ENCODE data around the gene NDUFA8.

Gene NDUFA8

GRCh38 chr9:122133984-122134535, 25.5 kb downstream of the NDUFA8 start:
- Histone ChIP-seq H3K9ac (no peak overlapping the region), H3K4me3 (IDR thresholded peaks at IDR 0.05; ENCODE audit: insufficient read depth, low read depth, low read length) (no peak overlapping the region), H3K27me3 (ENCODE audit: insufficient read depth, low read depth) (no peaks in the 10 kb centered on the region), H3K4me2 (no peak overlapping the region), H3K79me2 (ENCODE audit: insufficient read depth, low read depth) (no peaks in the 10 kb centered on the region), H3K4me1 (ENCODE audit: low read depth, poor library complexity, severe bottlenecking) (no peaks in the 10 kb centered on the region), H4K20me1 (ENCODE audit: insufficient read depth) (no peaks in the 10 kb centered on the region), H3K36me3 (ENCODE audit: insufficient read depth) (no peaks in the 10 kb centered on the region), H3K27ac (no peak overlapping the region), H2AFZ (ENCODE audit: low read depth) (no peak overlapping the region)
- TF ChIP-seq CTCF (conservative IDR thresholded peaks at IDR 0.05; ENCODE audit: low read depth, low read length) = no peak

- no peak overlapping the region for H3K9ac ChIP-seq
- no peaks in the 10 kb centered on the region for H3K79me2 ChIP-seq (ENCODE audit: insufficient read depth, low read depth)
- no peaks in the 10 kb centered on the region for H3K27me3 ChIP-seq (ENCODE audit: insufficient read depth, low read depth)
- H3K36me3 ChIP-seq (ENCODE audit: insufficient read depth) = no peaks in the 10 kb centered on the region
- no peak overlapping the region for H3K27ac ChIP-seq
- H3K4me2 ChIP-seq = no peak overlapping the region
- no peak overlapping the region for H2AFZ ChIP-seq (ENCODE audit: low read depth)
- no peaks in the 10 kb centered on the region for H3K4me1 ChIP-seq (ENCODE audit: low read depth, poor library complexity, severe bottlenecking)
- no peak overlapping the region for H3K4me3 ChIP-seq (IDR thresholded peaks at IDR 0.05; ENCODE audit: insufficient read depth, low read depth, low read length)
- no peaks in the 10 kb centered on the region for H4K20me1 ChIP-seq (ENCODE audit: insufficient read depth)
- no peak for TF ChIP-seq CTCF (conservative IDR thresholded peaks at IDR 0.05; ENCODE audit: low read depth, low read length)
Observed at GRCh38 chr9:122133263-122133983, 26.2 kb downstream of the NDUFA8 start.

GRCh38 chr9:122132539-122132938, 27.0 kb downstream of the NDUFA8 start:
- Histone ChIP-seq H4K20me1 (ENCODE audit: insufficient read depth) (no peaks in the 10 kb centered on the region), H3K27me3 (ENCODE audit: insufficient read depth, low read depth) (no peaks in the 10 kb centered on the region), H3K9ac (no peak overlapping the region), H3K4me2 (no peak overlapping the region), H3K4me3 (IDR thresholded peaks at IDR 0.05; ENCODE audit: insufficient read depth, low read depth, low read length) (no peak overlapping the region), H3K79me2 (ENCODE audit: insufficient read depth, low read depth) (no peaks in the 10 kb centered on the region), H2AFZ (ENCODE audit: low read depth) (no peak overlapping the region), H3K4me1 (ENCODE audit: low read depth, poor library complexity, severe bottlenecking) (no peaks in the 10 kb centered on the region), H3K36me3 (ENCODE audit: insufficient read depth) (no peaks in the 10 kb centered on the region), H3K27ac (no peak overlapping the region)
- no peak for TF ChIP-seq CTCF (conservative IDR thresholded peaks at IDR 0.05; ENCODE audit: low read depth, low read length)

GRCh38 chr9:122131401-122132001, 28.1 kb downstream of the NDUFA8 start:
- Histone ChIP-seq H3K27me3 (ENCODE audit: insufficient read depth, low read depth) (no peaks in the 10 kb centered on the region), H3K4me3 (IDR thresholded peaks at IDR 0.05; ENCODE audit: insufficient read depth, low read depth, low read length) (no peak overlapping the region)

More at GRCh38 chr9:122131401-122132001, 28.1 kb downstream of the NDUFA8 start:
- Histone ChIP-seq H4K20me1 (ENCODE audit: insufficient read depth) (no peaks in the 10 kb centered on the region), H3K9ac (no peak overlapping the region), H3K27ac (no peak overlapping the region), H3K4me2 (no peak overlapping the region), H2AFZ (ENCODE audit: low read depth) (no peak overlapping the region), H3K79me2 (ENCODE audit: insufficient read depth, low read depth) (no peaks in the 10 kb centered on the region), H3K4me1 (ENCODE audit: low read depth, poor library complexity, severe bottlenecking) (no peaks in the 10 kb centered on the region), H3K36me3 (ENCODE audit: insufficient read depth) (no peaks in the 10 kb centered on the region)
- no peak for TF ChIP-seq CTCF (conservative IDR thresholded peaks at IDR 0.05; ENCODE audit: low read depth, low read length)

All from KMS-11 (cell line).